HG02678 (cell line): ENCODE measurements around the gene AGPAT4.

Experiments used
- ATAC-seq: cut with Tn5 transposase; IDR thresholded peaks from one replicate; pipeline ENCODE4 v1.9.1; 2021; ENCODE audit warnings: mild to moderate bottlenecking, moderate library complexity; ENCODE audit not compliant: unreplicated experiment

AGPAT4 gene

DNA sequence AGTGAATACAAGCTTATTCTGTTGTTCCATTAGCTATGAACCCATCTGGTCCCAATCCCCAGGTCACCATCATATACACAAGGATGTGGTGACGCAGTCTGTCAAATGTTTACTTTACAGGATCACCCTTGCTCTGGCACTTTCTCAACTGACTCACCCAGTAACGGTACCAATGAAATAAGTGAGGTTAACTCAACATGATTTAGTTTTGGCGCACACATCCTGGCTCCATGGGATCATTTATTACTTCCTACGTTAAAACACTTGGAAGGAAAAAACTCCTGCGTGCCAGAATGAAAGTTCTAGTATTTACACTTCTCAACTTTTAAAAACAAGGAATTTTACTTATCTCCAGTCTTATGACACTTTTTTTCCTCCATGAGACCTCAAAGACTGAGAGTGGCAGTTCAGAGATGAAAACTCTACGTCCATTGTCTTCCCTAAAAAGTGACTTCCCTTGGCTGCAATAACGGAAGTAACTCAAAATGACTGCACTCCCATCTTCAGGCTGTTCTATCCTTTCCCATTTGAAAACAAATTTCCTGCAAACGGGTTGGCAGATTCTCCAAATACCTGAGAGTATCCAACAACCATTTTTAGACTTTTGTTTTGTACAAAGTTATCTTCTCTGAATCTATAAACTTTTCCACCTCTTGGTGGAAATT, 15.9 kb downstream of the AGPAT4 start:
- no peak for ATAC-seq

GRCh38 chr6:161256407-161256806, 17.5 kb downstream of the AGPAT4 start:
- ATAC-seq: no peak

- ATAC-seq: no peak
Measured at GRCh38 chr6:161255518-161255917, 18.3 kb downstream of the AGPAT4 start.

DNA sequence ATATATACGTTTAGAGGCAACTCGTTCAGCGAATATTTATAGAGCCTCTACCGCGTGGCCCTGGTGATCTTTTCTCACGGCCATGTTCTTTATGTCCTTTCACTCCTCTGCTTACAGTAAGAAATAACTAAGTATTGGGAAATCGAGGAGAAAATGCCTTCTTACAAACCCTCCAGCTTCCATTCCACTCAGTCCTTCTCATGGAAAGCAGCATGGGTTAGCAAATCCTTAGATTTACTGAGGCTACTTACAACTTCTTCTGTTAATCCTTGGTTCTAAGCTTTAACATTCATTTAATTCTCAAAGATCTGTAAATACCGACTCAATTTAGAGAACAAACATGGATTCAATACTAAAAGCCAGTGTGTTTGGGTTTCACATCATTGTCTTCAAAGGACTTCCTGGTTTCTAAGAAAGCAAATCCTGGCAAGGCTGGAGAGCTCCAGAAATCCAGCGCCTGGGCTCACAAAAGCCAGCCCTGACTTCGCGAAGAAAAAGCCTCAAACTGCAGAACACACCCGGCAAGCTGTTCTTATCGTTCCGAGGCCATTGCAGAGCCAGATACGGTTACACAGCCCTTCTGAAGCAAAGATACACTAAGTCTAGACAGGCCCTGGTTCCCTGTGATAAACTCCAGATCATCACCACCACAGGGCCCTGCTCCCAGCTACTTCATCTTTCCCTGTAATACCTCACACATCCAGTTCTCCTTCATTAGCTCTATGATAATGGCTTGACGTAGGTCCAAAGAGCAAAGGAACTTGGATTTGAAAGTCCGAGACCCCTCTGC, 19.2 kb downstream of the AGPAT4 start:
- no peak for ATAC-seq

DNA sequence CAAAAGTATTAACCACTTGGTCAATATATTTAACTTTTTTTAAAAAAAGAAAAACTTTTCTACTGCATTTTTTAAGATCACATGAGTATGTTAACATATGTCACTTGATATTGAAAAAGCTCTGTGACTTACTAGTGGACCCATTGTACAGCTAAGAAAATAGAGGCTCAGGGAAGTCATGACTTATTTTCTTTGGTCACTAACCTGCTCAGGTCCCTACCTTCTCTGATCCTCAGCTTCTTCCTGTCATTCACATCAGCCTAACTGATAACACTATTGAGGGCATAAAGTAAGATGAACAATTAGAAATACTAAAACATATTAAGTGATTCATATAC, 19.8 kb downstream of the AGPAT4 start:
- no peak for ATAC-seq

- no peak for ATAC-seq
Measured at GRCh38 chr6:161251345-161251744, 22.5 kb downstream of the AGPAT4 start.

DNA sequence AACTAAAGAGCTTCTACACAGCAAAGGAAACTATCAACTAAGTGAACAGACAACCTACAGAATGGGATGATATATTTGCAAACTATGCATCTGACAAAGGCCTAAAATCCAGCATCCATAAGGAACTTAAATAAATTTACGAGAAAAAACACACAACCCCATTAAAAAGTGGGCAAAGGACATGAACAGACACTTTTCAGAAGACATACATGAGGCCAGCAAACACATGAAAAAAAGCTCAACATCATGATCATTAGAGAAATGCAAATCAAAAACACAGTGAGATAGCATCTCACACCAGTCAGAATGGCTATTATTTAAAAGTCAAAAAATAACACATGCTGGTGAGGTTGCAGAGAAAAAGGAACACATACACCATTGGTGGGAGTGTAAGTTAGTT, 24.5 kb downstream of the AGPAT4 start:
- no peak for ATAC-seq

DNA sequence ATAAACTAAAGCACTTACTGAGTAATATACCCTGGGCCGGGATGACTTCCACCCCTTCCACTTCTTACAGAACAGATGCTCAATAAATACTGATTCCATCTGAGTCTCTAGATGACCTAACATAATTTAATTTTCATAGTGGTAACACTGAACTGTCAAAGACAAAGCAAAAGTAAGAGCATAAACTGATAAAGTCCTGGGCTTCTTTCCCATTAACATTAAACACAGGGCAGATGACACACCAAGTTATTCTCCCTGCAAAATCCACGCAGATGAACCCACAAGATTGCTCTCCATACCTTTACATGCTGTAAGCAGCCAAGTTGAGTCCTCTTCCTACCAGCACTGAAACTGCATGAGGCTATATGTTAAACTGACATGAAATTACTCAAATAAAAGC, 27.1 kb downstream of the AGPAT4 start:
- no peak for ATAC-seq

DNA sequence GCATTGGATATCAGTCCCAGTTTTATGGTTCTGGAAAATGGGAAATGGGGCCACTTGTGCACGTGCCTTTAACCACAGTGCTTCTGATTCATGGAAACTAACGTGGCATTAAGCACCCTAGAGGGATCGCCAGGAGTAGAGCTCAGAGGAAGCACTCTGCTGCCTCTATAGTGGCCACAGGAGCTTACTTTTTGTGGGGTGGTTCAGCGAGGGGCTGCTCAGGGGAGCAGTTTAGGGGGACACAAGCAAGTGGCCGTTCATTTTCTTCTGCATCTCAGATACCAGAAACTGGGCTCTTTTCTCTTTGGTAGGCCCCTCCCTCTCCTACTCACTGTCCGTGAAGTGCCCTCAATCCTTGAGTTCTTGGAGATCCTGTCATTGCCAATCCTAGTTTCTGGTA, 28.5 kb downstream of the AGPAT4 start:
- no peak for ATAC-seq

DNA sequence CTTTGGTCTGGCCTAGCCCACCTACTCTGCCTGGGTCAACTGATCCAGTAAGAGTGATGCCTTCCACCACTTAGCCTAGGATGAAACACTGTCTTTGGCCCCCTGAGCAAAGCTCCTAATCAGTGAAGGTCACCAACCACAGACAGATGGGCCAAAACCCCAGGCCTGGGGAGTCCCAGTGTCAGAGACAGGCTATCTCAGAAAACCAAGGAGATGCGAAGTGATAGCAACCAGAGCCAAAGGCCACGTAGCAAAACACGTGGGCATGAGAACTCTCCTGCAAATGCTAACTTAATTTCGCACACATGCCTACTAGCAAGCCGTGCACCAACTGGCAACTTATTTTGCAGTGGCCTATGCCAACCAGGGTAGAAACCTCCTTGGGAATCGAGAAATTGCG, 29.1 kb downstream of the AGPAT4 start:
- ATAC-seq: no peak

DNA sequence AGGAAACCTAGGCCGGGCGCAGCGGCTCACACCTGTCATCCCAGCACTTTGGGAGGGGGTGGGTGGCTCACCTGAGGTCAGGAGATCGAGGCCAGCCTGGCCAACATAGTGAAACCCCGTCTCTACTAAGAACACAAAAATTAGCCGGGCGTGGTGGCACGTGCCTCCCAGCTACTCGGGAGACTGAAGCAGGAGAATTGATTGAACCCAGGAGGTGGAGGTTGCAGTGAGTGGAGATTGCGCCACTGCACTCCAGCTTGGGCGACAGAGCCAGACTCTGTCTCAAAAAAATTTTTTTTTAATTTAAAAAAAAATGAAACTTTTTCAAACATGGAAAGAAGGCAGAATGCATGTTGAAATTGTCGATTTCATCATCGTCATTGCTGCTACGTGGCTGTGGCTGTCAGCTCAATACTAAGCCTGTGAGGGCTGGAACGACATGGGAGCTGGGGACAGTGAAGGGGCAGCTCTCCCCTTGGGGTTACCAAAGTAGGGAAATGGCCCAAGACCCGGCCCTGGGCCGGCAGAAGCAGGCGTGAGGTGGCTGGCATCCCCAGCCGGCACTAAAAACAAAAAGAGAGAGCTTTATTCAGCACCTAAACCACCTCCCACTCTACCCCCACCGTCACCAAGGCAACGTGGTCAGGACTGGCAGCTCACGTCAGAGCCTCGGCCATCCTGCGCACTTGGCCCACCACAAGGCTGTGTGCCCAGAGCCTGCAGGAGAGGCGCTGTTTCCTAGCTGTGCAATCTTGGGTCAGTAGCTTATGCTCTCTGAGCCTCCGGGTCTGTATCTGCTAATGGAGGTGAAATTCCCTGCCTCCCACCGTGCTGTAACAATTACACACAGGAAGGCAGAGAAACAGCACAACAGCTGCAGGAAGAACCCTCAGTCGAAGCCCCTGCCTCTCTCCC, 30.8 kb downstream of the AGPAT4 start:
- ATAC-seq: no peak

DNA sequence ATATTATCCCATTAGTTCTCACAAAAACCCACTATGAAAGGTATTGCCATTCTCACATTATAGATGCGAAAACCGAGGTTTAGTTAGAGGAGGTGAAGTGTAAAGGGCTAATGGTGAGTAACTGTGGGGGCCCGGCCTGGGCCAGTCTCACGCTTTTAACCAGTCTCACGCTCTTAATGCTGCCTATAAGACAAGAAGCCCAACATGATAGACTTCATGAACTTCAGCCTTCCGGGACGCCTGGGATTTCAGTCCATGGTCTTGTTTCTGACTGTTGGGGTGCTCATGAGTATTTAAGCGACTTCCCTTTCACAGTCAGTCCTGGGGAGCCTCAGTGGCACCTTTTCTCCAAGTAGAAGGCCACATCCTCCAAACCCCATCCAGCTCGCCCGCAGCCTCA, 31.7 kb downstream of the AGPAT4 start:
- ATAC-seq: no peak

DNA sequence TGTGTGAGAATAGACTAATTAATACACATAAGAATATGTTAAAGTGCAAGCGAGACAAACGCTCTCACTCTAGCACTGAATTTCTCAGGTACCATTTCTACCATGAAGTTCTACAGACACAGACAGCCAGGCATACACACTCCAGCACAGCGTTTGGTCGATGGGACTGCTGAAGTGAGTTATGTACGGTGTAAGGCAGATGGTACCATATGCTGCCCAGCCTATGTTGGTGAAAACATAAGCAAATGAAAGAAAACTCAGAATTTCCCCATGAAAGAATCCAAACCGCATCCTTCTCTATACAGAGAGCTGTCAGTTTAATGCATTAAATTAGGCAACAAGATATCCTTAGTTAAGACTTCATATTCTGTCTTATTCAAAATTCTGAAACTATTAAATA, 34.9 kb downstream of the AGPAT4 start:
- ATAC-seq: no peak

DNA sequence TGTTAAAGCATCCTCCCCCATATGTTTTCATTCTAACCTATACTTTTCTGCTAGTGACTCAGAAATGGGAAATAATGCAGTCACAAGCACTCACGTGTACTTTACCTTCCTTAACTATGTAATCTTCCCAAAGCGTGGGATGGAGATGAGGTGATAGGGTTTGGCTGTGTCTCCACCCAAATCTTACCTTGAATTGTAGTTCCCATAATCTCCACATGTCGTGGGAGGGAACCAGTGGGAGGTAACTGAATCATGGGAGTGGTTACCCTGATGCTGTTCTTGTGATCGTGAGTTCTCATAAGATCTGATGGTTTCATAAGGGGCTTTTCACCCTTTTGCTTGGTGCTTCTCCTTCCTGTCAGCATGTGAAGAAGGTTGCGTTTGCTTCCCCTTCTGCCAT, 35.4 kb downstream of the AGPAT4 start:
- no peak for ATAC-seq

DNA sequence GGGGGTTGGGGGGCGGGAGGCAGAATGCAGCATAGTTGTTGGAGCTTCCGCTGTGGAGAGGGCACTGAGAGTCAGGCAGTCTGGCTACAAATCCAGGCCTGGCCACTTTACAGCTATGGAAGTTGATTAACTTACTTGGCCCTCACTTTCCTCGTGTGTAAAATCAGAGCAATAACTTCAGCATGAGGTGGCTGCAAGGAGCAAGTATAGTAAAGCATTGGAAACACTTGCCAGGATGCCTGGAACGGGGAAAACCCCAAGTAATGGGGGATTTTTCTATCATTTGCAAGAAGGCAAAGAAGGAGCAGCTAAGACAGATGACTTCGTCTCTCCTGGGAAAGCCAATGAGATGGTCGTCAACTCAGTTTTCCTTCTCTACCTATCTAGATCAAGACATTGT, 35.8 kb downstream of the AGPAT4 start:
- no peak for ATAC-seq

- ATAC-seq: no peak
Measured at GRCh38 chr6:161237176-161237575, 36.7 kb downstream of the AGPAT4 start.

DNA sequence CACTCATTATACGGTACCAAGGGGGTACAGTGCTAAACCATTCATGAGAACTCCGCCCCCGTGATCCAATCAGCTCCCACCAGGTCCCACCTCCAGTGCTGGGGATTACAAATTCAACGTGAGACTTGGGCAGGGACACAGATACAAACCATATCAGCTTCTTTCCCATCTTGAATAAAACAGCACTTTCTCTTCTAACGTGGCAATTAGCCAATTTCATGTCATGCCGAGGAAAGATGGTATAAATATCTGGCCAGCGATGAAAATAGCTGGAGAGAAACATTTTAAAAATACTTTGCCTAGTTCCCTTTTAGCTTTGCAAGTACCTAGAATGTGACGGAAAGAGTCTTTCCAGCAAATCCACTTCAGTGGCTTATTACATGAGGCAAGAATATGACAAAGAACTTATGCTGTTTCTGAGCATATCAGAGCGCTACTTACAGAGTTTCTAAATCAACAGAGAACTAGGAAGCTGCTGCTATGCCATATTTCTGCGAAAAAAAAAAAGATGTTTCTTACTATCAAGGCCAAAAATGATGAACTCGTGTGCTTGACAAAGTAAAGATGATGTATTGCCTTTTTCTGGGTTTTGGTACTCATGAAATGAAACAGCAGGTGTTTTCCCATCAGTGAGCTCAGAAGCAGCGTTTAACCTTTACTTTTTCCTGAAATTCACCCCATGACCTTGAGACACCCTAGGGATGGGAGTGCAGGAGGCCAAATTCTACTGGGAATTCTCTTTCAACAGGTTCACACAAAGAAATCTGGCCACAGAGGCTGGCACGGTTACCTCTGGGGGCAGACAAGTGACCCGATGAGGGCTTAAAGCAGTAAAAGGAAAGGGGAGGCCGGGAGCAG, 37.9 kb downstream of the AGPAT4 start:
- peak; percentile 56 for ATAC-seq

- no peak for ATAC-seq
Measured at GRCh38 chr6:161233986-161234661, 39.7 kb downstream of the AGPAT4 start.

DNA sequence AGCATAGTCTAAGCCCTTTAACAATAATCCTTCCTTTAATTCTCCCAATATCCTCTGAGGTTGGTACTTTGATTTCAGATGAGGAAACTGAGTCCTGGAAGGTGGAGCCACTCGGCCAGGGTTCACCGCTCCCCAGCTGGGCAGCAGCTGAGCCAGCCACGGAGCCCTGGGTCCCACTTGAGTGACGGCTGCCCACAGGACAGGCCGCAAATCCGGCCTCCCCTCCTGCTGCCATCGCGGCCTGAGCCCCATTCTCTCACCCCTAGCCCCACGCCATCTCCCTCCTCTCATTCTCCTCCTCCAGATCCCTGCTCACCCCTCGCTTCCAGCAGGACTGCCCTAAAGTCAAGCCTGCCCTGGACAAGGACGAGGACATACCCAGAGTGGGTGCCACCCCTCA, 41.4 kb downstream of the AGPAT4 start:
- ATAC-seq: no peak

DNA sequence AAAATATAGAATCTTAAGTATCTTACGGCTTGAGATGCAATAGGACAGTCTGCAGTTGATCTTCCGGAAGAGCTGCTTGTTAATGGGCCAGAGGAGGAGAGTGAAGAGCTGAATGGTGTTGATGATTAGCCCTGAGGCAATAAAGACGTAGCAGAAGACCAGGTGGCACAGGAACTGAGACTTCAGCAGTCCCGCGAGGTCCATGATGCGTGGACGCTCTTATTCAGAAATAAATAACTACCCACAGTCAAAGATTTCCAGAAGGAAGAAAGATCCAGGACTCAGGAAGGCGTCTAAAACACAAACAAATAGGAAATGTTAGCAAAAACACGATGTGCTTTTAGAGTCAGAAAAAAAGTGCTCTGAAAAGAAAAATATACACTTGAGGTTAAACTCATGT, 41.9 kb downstream of the AGPAT4 start:
- no peak for ATAC-seq
